Hematopoietic multipotent progenitor cell treated with erythropoietin and hydrocortisone succinate and interleukin-3 and kit ligand, for 6 days (in vitro differentiated cells): ENCODE results near the gene SP8.

Source experiments
- DNase-seq: peaks from one replicate; pipeline ENCODE4 v3.0.0-alpha.2; 2015

The SP8 gene

DNA sequence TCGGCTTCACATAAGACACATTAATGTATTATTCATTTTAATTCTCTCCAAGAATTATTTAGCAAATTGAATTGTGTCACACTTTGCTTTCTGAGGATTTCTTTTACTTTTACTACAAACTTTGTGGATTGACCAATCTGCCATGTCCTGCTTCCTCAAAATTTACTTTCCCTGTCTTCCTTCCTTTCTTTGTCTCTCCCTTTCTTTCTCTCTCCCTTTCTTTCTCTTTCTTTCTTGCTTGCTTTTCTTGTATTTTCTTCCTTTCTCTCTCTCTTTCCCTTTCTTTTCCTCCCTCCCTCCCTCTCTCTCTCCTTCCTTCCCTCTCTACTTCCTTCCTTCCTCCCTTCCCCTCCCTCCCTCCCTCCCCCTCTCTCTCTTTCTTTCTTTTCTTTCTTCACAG lies 37.8 kb downstream of the SP8 start:
- no peak for DNase-seq

DNA sequence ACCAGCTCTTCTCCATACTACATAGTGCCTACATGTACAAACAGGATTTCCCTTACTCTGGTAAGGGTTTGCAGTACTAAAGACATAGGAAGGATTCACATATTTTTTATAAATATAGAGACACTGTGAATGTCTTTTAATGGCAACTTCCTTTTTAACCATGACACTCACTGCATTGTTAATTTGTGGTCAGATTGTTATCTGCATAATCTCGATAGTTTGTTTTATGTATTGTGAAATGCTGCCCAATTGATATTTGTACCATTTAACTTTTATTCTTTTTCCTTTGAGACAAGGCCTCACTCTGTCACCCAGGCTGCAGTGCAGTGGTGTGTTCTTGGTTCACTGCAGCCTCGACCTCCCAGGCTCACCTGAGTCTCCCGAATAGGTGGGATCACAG lies 39.7 kb downstream of the SP8 start:
- peak; percentile 59 for DNase-seq

DNA sequence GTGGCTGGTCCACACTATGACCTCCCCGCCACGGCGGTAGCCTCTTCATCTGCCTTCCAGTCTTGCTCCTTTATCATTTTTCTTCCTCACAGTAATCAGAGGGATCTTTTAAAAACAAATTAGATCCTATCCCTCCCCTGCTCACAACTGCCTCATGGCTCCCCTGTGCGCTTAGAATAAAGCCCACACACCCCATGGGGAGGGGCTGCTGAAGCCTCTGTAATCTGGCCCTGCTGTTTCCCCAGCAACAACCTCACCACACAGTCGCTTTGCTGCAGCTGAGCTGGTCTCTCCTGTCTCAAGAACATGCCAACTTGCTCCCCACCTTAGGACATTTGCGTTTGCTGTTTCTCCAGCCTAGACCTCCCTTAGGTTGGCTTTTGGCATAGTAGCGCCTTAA lies 41.0 kb downstream of the SP8 start:
- no peak for DNase-seq

DNA sequence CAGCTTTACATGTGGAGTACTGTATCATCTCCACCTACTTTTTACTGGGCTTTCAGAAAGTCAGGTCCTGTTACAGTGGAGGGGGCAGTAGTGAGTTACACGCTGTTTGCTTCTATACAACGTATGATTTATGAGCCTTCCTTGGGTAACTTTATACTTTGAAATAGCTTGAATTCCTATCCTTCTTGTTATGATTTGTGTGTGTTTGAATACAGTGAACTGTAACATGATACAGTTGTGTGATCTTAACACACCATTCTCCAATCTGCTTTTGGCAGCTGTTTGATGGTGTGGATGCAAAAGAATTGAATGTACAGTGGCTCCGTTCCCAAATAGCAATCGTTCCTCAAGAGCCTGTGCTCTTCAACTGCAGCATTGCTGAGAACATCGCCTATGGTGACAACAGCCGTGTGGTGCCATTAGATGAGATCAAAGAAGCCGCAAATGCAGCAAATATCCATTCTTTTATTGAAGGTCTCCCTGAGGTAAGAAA lies 41.7 kb downstream of the SP8 start:
- peak; percentile 17 for DNase-seq

DNA sequence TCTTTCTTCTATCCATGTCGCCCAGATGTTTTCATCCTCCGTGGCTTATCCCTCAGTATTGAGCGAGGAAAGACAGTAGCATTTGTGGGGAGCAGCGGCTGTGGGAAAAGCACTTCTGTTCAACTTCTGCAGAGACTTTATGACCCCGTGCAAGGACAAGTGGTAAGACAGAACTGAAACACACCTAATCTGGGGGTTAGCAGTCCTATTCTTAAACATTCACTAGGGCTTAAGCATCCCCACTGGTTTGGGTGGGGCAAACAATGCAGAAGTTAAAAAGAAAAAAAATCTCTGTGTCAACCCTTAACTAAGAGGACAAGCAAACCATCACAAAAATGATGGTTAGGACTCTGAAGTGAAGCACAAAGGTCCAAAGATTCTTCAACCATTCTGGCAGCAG lies 43.8 kb downstream of the SP8 start:
- DNase-seq, result no peak

DNA sequence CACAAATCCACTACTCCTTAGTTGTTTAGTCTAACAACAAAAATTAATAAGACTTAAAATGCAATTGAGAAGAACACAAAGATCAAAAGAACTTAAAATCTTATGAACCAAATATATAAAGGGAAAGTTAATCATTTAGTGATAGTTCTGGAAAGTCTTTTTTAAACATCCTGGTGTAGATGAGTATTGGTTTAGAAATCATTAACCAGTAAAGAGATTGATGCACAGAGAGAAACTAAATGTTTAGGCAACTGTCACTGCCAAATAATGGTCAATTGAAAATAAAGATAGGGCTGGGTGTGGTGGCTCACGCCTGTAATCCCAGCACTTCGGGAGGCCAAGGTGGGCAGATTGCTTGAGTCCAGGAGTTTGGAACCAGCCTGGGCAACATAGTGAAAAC lies 44.9 kb downstream of the SP8 start:
- DNase-seq, result no peak

DNA sequence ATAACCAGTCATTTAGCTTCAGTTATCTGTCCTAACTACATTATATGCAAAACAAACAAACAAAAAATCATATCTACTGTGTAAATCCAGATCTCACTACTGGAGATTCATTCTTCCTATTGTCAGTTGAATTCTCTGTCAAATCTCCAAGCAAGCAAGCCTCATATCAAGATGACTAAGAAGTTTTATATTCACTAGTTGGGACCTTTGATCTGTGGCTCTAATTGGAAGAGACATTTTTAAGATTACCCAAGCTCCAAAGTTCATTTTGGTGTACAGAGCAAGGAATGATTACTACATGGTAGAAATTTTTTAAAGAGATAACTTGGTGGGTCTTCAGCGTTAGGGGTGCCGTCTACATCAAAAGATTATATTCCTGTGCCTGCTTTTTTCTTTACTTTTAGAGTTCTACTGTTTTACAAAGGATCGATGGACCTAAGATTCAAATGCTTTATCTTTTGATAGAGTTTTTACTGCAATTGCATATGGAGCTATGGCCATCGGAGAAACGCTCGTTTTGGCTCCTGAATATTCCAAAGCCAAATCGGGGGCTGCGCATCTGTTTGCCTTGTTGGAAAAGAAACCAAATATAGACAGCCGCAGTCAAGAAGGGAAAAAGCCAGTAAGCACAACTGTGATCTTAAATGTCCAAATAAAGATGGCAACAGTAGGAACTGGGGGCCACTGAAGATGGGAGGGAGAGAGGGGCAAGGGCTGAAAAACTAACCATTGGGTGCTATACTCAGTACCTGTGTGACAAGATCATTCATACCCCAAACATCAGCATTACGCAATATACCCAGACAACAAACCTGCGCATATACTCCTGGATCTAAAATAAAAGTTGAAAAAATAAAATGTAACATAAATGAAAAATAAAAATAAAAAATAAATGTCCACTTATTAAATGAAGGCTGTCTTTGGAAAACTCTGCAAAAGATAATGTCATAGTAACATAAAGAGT lies 47.9 kb downstream of the SP8 start:
- DNase-seq, result no peak

DNA sequence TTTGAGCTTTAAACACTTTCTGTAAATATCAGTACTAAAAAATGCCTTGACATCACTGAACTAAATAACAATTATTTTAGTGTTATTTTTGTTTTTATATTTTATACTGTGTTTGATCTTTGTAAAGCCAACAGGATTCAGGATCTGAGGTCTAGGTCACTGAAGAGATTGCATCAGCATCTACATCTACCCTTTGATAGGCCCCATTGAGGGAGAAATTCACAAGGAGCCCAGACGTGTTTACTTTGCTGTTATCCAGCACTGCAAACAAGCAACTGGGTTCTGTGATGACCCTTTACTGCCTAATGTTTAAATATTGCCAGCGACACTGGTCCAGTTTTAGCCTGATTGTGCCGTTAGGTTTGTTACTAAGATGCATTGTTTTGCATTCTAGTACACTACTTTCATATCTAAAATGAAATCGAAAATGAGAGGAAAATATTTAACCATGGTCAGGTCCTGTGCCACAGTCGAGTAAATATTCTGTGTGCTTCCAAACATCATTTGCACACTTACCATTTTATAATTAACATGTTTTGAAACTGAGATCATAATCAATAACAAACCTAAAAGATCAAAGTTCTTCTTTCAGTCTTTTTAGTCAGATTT lies 48.7 kb downstream of the SP8 start:
- no peak for DNase-seq

DNA sequence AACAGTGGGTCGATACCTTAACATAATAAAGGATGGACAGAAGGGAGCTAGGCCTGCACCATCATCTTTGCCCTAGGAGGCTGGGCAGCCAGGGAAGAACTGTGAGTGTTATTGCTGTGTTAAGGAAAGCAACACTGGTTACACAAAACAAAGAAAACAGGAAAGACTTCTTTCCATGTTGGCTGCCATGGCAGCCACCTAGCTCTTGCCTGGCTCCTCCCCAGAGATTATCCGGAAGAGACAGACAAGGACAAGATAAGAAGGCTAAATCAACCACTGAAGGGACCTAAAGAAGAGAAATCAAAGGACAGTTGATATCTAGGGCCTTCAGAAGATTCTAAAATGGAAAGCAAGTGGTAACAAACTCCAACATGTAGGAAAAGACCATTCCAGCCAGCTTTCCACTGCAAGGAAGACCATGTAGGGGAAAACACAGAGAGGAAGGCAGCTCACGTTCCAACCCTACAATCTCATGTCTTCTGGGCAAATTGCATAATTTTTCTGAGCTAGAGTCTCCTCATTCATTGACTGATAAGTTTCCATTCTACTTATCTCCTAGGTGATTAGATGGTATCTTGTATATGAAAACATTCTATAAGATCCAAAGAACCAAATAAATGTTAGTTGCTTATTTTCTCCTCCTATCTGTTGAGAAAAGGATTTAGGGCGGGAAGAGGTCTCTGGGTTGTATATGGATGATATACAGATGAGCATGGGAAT lies 51.2 kb downstream of the SP8 start:
- DNase-seq, result peak; percentile 22
